ENCODE results near the gene THRB. TPM values are rescaled to one million over a fixed set of nuclear protein-coding genes. Genes with fewer than 3 reads are reported as not detected.

Gene THRB
- polyA plus RNA-seq, 1 experiment = 0.83 TPM

DNA sequence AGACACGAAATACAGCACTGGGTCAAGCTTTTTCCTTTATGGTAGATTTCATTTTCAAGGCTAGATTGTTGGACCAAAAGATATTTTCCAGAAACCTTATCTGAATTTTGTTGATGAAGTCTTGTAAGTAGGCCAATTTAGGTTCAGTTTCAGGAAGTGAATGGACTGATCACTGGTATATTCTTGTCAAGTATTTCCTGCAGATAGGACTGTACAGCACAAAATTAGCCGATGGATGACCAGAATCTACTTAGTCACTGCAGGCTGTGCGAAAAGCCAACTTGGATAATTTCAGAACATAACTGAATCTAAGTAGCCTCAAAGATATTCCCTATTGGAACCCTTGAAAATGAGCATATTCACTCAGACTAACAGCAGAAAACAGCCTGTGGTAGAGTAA is 343.1 kb downstream of the THRB start:
- H3K36me3 ChIP-seq (ENCODE audit: control insufficient read depth, insufficient read depth, low read length) = no peaks in the 10 kb centered on the region
- no peaks in the 10 kb centered on the region for H3K27me3 ChIP-seq (ENCODE audit: control insufficient read depth, insufficient read depth, low read length)
- ChIA-PET CTCF (interaction anchor here (1.5 kb wide), 1 partner anchor 63 kb away, joined by 4 read pairs; no protein-coding TSS in a partner anchor), POLR2A (no interaction called here)
- DNase-seq (ENCODE audit: low read depth) = no peak
- H3K4me3 ChIP-seq (ENCODE audit: low read depth, low read length) = no peak overlapping the region
- TF ChIP-seq, protein P1, sequence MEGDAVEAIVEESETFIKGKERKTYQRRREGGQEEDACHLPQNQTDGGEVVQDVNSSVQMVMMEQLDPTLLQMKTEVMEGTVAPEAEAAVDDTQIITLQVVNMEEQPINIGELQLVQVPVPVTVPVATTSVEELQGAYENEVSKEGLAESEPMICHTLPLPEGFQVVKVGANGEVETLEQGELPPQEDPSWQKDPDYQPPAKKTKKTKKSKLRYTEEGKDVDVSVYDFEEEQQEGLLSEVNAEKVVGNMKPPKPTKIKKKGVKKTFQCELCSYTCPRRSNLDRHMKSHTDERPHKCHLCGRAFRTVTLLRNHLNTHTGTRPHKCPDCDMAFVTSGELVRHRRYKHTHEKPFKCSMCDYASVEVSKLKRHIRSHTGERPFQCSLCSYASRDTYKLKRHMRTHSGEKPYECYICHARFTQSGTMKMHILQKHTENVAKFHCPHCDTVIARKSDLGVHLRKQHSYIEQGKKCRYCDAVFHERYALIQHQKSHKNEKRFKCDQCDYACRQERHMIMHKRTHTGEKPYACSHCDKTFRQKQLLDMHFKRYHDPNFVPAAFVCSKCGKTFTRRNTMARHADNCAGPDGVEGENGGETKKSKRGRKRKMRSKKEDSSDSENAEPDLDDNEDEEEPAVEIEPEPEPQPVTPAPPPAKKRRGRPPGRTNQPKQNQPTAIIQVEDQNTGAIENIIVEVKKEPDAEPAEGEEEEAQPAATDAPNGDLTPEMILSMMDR (IDR thresholded peaks at IDR 0.05; ENCODE audit: insufficient read depth, low read depth, low read length) = no peak

DNA sequence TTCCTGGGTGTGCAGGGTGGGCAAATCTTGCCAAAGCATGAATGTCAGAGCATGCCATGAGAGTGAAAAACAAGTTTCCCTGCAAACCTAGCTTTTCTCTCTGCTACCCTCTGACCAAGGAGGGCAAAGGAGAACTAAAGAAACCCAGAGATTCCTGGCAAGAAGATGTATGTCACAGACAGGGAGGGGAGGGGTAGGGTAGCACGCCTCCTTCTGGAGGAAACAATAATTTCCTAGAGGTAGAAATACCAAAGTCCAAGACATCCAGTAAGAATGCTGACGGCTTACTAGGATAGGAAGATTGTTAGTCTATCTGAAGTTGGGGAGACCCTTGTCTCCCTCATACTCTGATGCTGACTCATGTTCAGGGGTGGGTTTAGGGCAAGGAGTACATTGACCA is 345.6 kb downstream of the THRB start:
- POLR2A ChIA-PET = no interaction called here
- Histone ChIP-seq H3K36me3 (ENCODE audit: control insufficient read depth, insufficient read depth, low read length) (no peaks in the 10 kb centered on the region), H3K4me3 (ENCODE audit: low read depth, low read length) (no peak overlapping the region), H3K27me3 (ENCODE audit: control insufficient read depth, insufficient read depth, low read length) (no peaks in the 10 kb centered on the region)
- TF ChIP-seq, protein P1 (IDR thresholded peaks at IDR 0.05; ENCODE audit: insufficient read depth, low read depth, low read length) = no peak
- CTCF ChIA-PET = no interaction called here
- DNase-seq (ENCODE audit: low read depth) = no peak

DNA sequence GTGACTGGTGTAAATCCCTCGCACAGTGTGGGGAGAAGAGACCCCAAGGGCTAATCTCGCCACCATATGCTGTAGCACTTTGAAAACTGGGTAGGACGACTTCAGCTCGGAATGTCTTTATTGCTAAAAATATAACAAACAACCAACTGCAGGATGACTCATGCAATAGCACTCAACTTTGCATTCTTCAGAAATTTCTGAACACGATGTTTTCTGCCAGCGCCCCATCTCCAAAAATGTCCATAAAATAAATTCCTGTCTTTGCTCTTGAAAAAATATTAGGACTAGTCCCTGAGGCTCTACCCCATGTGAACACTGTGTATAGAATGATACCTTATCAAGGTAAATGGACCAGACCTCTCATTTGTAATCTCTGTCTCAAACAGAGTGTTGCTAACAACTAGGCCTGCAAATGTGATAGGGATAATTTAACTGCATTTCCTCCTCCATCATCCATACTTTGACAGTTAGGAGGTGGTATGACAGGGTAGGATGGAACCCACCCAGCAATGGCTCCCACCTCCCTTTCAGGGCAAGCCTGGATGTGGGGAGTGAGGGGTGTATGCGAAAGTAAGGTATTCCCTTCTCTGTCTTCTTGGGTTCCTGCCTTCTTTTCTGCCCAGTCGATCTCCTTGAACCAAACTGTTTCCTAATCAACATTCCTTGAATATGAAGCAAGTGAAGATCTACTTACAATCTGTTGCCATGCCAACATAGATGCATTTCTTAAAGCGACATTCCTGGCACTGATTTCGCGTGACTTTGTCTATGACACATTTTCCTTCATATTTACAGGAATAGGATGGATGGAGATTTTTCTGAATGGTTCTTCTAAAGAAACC is 348.4 kb downstream of the THRB start:
- CTCF ChIA-PET = interaction anchor here (0.6 to 1.8 kb wide), 2 partner anchors 51 to 147 kb away, joined by 4 to 6 read pairs; no protein-coding TSS in a partner anchor
- POLR2A ChIA-PET = interaction anchor here (0.8 kb wide), 1 partner anchor 36 kb away, joined by 5 read pairs; no protein-coding TSS in a partner anchor

DNA sequence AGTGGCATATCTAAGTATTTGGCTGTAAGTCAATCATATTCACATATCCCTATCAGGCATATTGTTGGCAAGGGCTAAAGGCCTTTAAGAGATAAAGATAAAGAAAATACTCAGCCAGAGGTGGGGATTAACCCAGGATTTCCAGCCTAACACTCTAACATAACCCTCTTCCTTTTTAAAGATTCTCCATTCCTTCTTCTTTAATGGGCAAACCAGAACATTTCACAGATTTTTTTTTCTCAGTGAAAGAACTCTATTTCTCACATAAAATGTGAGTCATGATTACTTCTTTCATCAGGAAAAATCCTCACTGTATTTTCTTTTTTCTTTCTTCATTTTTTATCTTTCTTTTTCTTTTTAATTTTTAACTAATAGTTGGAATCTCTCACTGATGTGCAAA is 349.2 kb downstream of the THRB start:
- Histone ChIP-seq H3K36me3 (ENCODE audit: control insufficient read depth, insufficient read depth, low read length) (no peaks in the 10 kb centered on the region), H3K4me3 (ENCODE audit: low read depth, low read length) (no peak overlapping the region), H3K27me3 (ENCODE audit: control insufficient read depth, insufficient read depth, low read length) (no peaks in the 10 kb centered on the region)
- DNase-seq (ENCODE audit: low read depth) = no peak
- TF ChIP-seq, protein P1 (IDR thresholded peaks at IDR 0.05; ENCODE audit: insufficient read depth, low read depth, low read length) = no peak
- POLR2A ChIA-PET = interaction anchor here (0.8 kb wide), 1 partner anchor 36 kb away, joined by 5 read pairs; no protein-coding TSS in a partner anchor
- CTCF ChIA-PET = interaction anchor here (1.0 kb wide), 1 partner anchor 8 kb away, joined by 4 read pairs; no protein-coding TSS in a partner anchor

More for the DNA sequence above, 348.4 kb downstream of the THRB start:
- Histone ChIP-seq H3K27me3 (ENCODE audit: control insufficient read depth, insufficient read depth, low read length) (no peaks in the 10 kb centered on the region), H3K4me3 (ENCODE audit: low read depth, low read length) (no peak overlapping the region), H3K36me3 (ENCODE audit: control insufficient read depth, insufficient read depth, low read length) (no peaks in the 10 kb centered on the region)
- DNase-seq (ENCODE audit: low read depth) = peak; percentile 82
- TF ChIP-seq, protein P1 (IDR thresholded peaks at IDR 0.05; ENCODE audit: insufficient read depth, low read depth, low read length) = no peak

DNA sequence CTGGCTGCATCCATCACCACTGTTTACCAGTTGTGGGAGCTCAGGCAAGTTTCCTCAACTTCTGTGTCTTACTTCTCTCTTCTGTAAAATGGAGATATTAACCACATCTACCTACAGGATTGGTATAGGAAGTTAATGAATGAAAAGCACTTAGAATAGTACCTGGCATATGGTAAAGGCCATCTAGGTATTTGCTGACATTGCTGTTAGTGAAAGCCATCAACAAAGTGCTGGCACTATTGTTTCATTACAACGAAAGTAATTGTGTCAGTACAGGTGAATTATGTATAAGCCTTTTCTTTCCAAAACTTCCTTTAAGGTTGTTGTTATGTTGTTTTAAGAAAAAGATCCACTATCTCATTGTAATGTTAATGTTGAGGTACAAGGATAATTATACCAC is 352.5 kb downstream of the THRB start:
- TF ChIP-seq, protein P1 (IDR thresholded peaks at IDR 0.05; ENCODE audit: insufficient read depth, low read depth, low read length) = no peak

More for the DNA sequence above, 352.5 kb downstream of the THRB start:
- no peak for DNase-seq (ENCODE audit: low read depth)
- CTCF ChIA-PET = no interaction called here
- Histone ChIP-seq H3K4me3 (ENCODE audit: low read depth, low read length) (no peak overlapping the region), H3K36me3 (ENCODE audit: control insufficient read depth, insufficient read depth, low read length) (no peaks in the 10 kb centered on the region), H3K27me3 (ENCODE audit: control insufficient read depth, insufficient read depth, low read length) (no peaks in the 10 kb centered on the region)
- POLR2A ChIA-PET = no interaction called here
